NCI-H510A treated with DMSO at 0.1 percent for 48 hours (cell line): ENCODE measurements around the gene LAMA1.

ENCODE experiments used
- DNase-seq: peaks from one replicate; lab custom pipeline; 2025; lab: John Stamatoyannopoulos, UW

Gene LAMA1

GRCh38 chr18:6983366-6983765, 134.2 kb downstream of the LAMA1 start:
- no peak for DNase-seq

- no peak for DNase-seq
Observed at GRCh38 chr18:6982398-6982797, 135.2 kb downstream of the LAMA1 start.

- no peak for DNase-seq
Observed at GRCh38 chr18:6980363-6980762, 137.2 kb downstream of the LAMA1 start.

GRCh38 chr18:6979954-6980353, 137.6 kb downstream of the LAMA1 start:
- DNase-seq: no peak

GRCh38 chr18:6976935-6977334, 140.7 kb downstream of the LAMA1 start:
- DNase-seq: no peak

GRCh38 chr18:6975084-6975483, 142.5 kb downstream of the LAMA1 start:
- DNase-seq: no peak

GRCh38 chr18:6971823-6972478, 145.6 kb downstream of the LAMA1 start:
- DNase-seq: no peak

GRCh38 chr18:6963452-6964097, 154.0 kb downstream of the LAMA1 start:
- no peak for DNase-seq

- peak; percentile 40 for DNase-seq
Observed at GRCh38 chr18:6962571-6963451, 154.8 kb downstream of the LAMA1 start.

- DNase-seq: no peak
Observed at GRCh38 chr18:6961331-6961730, 156.3 kb downstream of the LAMA1 start.

- DNase-seq: no peak
Observed at GRCh38 chr18:6960656-6961055, 156.9 kb downstream of the LAMA1 start.

- no peak for DNase-seq
Observed at GRCh38 chr18:6960124-6960523, 157.5 kb downstream of the LAMA1 start.

- DNase-seq: no peak
Observed at GRCh38 chr18:6959110-6959509, 158.5 kb downstream of the LAMA1 start.

GRCh38 chr18:6956999-6957398, 160.6 kb downstream of the LAMA1 start:
- DNase-seq: no peak

- no peak for DNase-seq
Observed at GRCh38 chr18:6956495-6956894, 161.1 kb downstream of the LAMA1 start.

- DNase-seq: no peak
Observed at GRCh38 chr18:6955304-6955703, 162.3 kb downstream of the LAMA1 start.

GRCh38 chr18:6954501-6954900, 163.1 kb downstream of the LAMA1 start:
- DNase-seq: no peak

GRCh38 chr18:6951336-6952090, 166.1 kb downstream of the LAMA1 start:
- DNase-seq: no peak

GRCh38 chr18:6950641-6951040, 167.0 kb downstream of the LAMA1 start:
- no peak for DNase-seq

- no peak for DNase-seq
Observed at GRCh38 chr18:6949800-6950586, 167.6 kb downstream of the LAMA1 start.

GRCh38 chr18:6948281-6949055, 169.1 kb downstream of the LAMA1 start:
- DNase-seq: peak; percentile 46
